NOMO-1 treated with dmso at 0.1 percent for 144 hours (cell line): ENCODE data around the gene KIAA0232.
"Not testable (repeated sequence)": the region's sequence is repeated elsewhere in the genome, so short reads cannot be mapped to it uniquely, and the experiment has no call there.

Source experiments
- DNase-seq: peaks from one replicate; lab custom pipeline; 2025; ENCODE audit not compliant: unreplicated experiment; lab: John Stamatoyannopoulos, UW

Gene KIAA0232

DNA sequence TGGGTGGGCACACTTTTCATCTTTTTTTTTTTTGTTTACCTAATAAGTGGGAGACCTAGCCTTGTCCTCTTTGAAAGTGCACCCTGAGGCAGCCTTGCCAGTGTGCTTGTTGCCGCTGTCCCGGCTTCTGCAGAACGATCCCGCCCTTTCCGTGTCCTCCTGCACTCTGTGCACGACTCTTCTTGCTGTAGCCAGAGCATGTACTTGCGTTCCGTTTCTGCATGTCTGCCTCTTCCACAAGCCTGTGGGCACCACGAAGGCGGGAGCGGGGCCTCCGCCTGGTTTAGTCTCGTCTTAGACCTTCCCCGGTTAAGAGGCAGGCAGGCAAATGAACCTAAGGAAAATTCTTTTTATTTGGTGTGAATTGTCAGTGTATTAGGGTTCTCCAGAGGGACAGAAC is 94.5 kb downstream of the KIAA0232 start:
- DNase-seq: no peak

DNA sequence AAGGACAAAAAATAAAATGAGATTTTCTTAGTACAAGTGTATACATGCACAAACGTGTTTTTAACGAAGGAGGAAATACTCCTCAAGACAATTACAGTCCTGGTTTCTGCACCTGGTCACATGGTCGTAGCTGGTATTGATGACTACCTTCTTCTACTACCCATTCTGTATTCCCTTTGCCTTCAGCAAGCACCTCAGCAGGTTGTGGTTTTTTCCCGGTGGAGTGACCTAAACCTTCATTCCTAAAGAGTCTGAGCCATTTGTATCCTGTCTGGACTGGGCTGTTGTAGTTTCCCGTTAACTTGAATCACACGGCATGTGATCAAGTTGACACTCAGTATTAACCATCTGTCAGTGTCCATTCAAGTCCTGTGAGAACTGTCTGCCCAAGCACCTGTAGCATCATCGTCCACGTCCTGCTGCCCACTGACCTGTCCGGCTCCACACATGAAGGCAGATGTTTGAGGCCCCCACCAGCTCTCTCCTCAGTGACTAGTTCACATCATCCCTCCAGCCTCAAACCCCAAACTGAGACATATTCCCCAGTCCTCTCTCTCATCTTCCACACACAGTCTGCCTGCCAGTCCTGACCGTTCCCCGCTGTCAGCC is 96.0 kb downstream of the KIAA0232 start:
- no peak for DNase-seq

DNA sequence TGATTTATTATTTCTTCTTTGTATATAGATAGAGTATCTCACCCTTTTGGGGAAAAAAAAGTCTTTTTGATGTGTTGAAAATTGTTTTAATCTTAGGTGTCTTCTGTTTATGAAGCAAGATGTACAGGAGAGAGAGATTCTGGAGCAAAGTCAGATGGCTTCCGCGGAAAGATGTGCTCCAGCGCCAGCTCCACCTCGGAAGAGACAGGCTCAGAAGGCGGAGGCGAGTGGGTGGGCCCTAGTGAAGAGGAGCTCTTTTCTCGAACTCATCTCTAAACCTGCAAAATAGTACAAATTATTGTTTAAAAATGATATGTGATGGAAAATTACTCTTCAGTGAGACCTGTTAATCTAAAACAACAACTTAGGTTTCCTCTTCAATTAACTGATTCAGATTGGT is 98.2 kb downstream of the KIAA0232 start:
- DNase-seq: no peak

DNA sequence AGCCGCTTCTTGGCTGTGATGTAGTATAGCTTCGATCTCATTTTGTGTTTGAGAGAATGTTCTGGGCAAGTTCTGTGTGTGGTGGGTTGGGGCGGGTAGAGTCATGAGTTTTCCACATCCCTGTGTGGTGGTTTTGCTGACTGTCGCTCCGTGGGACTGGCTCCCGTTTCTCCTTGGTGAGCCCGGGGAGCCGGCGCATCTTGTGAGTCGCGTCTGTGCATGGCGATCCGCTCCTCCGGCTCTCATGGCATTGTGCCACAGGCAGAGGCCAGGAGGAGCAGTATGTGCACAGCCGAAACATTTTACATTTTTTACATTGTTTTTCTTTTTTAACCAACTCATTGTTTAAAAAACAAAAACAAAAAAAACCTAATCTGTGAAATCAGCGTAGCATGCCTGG is 99.4 kb downstream of the KIAA0232 start:
- no peak for DNase-seq

DNA sequence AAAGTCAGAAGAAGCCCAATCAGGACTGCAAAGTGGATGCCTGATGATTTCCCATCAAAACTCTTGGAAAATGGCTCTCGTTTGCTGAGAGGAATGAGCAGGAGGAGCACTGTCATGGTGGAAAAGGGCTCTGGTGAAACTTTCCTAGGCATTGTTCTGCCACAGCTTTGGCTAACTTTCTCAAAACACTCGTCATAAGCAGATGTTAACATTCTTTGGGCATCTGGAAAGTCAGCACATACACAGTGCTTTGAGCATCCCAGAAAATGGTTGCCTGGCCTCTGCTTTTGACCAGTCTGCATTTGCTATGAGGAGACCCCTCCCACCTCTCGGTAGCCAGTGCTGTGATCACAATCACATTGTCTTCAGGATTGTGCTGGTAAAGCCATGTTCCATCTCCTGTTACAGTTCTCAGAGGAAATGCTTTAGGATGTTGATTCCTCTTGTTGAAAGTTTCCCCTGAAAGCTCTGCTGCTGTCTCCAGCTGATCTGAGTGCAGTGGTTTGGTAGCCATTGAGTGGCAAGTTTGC is 101.9 kb downstream of the KIAA0232 start:
- no peak for DNase-seq

DNA sequence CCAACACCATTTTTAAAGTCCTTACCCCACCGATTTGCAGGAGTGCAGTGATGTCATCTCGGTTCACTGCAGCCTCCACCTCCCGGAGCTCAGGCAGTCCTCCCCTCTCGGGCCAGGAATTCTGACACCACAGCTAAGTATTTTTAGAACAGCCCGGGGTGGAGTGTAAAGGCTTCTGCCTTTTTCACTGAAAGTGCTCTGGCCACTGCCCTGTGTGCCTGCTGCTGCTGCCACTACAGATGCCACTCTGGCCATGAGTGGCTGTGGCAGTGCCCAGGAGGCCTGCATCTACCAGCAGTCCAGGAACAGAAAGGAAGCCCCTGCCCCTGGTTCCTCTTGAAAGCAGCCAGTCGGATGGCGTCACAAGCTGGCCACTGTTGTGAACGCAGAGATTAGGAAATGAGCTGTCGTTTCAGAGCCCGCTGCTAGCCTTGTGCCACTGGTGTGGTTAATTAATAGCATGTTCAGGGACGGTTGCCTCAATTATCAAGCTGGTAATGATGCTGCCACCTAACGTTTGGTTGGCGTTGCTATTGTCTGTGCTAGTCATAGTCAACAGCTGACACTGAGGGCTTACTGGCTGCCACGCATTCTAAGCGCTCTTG is 103.5 kb downstream of the KIAA0232 start:
- peak; percentile 98 for DNase-seq

DNA sequence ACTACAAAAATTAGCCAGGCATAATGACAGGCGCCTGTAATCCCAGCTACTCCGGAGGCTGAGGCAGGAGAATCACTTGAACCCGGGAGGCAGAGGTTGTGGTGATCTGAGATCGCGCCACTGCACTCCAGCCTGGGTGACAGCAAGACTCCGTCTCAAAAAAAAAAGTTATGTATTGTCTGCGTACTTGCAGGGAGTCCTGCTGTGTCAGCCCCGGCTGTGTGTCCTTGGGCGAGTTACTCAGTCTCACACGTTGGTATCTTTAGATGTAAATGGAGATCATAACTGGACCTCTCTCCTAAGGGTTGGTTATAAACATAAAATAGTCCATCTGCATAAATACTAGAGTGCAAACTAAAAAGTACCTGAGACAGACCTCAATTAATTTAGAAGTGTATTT is 104.4 kb downstream of the KIAA0232 start:
- no peak for DNase-seq

DNA sequence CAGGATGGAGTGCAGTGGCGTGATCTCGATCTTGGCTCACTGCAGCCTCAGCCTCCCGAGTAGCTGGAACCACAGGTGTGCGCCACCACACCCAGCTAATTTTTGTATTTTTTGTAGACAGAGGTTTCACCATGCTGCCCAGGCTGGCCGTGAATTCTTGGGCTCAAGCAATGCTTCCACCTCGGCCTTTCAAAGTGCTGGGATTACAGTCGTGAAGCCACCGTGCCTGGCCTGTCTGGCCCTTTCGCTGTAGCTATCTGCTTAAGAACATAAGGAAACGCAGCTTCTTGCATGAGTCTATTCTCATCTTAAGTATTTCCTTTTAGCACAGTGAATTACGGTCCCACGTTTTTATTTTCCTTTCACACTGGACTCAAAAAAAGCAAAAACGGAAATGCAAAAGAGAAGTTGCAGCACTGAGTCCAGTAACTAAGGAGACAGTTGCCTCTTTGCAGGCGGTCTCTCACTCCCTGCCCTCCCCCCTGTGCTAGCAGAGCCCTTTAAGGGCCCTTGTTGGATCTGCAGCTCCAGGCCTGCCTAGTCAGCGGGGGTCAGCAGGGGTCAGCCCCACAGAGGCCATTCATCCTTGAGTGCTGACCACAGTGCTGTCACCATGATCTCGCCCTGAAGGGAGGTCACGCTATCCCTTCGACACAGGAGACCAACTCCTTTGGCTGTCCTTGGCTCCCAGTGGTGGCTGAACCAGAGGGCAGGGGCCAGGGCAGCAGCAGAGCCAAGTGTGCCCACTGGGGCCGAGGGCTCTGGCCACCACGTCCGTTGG is 105.3 kb downstream of the KIAA0232 start:
- DNase-seq: peak; percentile 90

DNA sequence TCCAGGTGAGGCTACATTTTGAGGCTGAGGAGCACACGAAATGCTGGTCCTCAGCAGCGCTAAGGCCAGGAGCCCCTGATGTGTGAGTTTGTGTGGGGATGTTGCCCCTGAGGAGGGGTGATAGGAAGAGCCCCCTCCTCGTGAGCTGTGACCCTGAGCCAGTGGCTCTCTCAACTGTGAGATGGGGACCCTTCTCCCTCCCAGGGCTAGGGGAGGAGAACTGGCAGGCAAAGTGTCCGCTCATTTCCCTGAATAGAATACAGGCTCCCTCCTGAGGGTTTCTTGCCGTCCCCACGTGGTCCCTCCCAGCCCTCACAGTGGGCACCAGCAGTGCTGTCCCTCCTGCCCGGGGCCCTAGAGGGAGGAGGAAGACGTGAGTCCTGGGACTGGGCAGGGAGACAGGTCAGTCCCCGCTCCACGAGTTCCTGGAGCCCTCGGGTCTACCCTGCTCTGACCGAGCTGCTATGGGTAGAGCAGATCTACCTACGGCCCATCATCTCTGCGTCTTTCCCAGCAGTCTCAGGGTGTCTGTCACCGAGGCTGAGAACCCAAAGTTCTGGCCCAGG is 106.1 kb downstream of the KIAA0232 start:
- no peak for DNase-seq

DNA sequence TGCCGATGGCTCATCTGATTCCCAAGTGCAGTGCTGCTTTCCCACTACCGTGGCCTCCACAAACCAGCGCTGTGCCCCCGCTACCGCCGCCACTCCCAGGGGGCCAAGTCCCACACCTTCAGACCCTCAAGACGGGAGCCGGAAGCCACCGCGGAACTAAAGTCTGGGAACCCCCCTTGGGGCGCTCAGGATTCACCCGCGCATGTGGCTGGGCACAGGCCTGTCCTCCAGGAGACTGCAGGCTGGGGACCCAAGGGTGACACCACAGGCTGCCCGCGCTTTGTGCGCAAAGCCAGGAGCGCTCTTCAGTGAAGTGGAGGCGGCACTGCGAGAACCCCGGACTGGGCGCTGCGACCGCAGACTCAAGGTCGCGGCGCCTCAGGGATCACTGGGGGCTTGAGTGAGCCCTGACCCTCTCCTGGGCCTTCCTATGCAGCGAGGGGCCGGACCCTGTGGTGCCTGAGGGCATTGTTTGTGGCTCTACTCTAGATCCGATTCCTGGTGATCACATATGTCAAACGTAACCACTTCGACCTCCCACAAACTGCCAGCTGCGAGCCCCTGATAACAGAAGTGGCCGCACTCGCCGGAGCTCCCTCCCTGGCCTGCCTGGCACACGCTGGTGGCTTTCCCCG is 106.7 kb downstream of the KIAA0232 start:
- DNase-seq: no peak

DNA sequence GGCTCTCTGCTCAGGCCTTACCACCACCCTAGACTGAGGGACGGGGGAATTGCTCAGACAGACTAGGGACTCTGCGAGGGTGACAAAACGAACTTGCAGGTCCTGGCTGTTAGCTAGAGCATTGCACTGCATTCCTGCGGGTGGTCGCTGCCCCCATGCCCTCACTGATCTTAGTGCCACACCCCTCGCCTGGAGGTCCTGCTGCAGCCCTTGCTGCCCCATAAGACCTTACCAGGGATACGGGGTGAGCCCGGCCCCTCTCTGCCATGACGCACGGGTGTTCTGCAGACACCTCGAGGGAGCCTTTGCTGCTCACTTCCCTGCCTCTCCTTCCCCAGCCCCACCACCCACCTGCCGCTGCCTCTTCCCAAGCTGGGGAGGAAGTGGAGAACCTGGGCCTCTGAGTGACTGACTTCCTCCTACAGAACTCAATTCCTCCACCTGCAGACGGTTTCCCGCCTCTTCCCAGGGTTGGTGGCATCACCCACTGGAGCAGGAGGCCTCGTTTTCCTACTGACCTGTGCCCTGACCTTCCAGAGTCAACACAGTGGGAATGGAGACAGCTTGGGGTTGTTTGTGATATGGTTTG is 107.3 kb downstream of the KIAA0232 start:
- DNase-seq: no peak

DNA sequence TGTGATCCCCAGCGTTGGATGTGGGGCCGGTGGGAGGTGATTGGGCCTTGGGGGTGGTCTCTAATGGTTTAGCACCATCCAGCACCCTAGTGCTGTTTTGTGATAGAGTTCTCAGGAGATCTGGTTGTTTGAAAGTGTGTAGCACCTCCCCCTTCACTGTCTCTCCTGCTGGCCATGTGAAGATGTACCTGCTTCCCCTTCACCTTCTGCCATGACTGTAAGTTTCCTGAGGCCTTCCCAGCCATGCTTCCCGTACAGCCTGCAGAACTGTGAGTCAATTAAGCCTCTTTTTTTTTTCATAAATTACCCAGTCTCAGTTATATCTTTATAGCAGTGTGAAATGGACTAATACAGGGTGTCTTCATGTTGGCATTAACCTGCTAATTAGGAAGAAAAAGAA is 107.8 kb downstream of the KIAA0232 start:
- DNase-seq: no peak

DNA sequence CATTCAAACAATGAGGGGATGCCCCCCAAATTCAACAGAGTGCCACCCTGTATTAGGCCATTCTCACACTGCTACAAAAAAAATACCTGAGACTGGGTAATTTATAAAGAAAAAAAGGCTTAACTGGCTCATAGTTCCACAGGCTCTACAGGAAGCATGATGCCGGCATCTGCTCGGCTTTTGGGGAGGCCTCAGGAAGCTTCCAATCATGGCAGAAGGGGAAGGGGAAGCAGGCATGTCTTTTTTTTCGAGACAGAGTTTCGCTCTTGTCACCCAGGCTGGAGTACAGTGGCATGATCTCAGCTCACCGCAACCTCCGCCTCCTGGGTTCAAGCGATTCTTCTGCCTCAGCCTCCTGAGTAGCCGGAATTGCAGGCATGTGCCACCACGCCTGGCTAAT is 108.4 kb downstream of the KIAA0232 start:
- DNase-seq: not testable (repeated sequence)

DNA sequence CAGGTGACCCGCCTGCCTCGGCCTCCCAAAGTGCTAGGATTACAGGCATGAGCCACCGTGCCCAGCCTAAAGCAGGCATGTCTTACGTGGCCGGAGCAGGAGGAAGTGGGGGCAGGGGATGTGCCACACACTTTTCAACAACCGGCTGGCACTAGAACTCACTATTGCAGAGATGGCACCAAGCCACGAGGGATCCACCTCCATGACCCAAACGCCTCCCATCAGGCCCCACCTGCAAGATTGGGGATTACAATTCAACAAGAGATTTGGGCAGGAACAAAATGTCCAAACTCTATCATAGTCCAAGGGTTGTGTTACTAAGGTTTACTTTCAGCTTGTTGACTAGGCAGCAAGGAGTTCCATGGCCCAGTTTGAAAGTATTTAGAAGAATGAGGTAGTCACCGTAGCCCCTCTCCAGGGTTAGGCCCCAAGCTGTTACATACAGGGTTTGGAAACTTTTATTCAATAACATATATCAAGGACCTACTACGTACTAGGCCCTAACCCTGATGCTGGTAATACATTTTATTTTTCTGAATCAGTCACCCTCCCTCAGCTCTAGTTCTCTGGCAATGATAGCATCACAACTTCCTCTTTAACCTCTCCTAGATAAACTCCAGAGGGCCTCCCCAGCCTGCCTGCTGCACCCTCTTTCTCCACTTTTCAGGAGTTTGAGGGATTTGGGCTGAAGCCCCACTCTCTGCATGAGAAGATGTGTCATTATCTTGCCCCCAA is 109.1 kb downstream of the KIAA0232 start:
- peak; percentile 36 for DNase-seq

DNA sequence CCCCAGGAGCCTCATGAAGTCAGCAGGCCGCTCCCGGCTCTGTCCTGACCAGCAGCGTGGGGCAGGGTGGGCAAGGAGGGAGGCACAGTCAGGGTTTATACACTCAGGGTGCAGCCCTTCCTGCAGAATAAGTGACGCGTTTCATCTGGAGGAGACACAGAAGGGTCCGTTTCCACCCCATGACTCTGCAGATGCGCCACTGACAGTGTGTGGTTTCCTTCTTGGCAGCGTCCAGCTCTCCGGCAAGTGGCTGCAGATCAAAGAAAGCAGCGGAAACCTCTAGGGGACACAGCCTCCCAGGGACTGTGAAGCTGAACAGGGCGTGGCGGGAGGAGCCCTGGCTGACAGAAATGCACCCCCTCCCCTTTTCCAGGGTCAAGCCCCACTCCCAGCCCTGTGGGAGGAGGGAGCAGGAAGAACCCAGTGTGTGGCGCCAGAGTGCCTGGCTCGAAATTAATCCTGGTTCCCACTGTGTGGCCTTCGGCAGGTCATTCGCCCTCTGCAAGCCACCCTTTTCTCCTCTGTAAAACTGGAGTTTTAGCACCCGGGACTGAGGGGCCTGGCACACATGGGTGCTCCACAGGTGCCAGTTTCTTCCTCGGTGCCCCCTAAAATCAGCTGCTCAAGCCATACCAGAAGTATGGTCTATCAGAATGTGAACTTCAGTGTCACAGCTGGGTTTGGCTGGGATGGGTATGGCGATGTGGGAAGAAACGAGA is 109.8 kb downstream of the KIAA0232 start:
- DNase-seq: peak; percentile 68

DNA sequence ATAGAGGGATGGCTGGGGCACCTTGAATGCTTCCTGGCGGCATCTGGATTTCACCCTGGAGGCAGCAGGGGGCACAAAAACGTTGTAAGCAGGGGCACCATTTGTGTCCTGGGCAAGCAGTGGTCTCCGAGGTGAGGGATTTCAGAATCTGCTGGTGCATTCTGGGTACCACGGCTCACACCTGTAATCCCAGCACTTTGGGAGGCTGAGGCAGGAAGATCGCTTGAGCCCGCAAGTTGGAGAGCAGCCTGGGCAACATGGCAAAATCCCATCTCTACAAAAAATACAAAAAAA is 110.3 kb downstream of the KIAA0232 start:
- DNase-seq: no peak

DNA sequence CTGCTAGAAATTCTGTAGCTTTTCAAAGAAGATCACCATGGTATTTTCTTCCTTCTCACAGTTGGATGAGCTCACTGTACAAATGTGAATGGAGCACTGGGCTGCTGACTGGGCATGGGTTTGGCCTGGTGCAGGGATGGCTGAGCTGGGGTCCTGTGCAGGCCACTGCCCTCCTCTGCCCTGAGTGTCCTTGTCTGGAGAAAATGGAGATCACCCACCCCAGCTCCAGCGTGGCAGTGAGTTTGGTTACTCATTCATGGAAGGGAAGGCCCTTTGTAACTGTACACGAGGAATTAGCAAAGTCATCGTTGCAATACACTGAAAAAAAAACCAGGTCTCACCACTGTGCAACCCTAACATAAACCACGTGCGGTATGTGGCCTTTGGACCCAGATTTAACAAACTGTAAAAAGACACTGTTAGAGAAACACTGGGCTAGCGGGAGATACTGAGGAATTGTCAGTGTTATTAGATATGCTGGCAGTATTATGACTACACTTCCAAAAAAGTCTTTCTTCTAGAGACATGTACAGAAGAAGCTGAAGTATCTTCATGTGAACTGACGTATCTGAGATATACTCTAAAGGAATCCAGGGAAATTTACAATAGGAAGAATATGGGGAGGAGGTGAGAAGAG is 111.0 kb downstream of the KIAA0232 start:
- DNase-seq: peak; percentile 51

DNA sequence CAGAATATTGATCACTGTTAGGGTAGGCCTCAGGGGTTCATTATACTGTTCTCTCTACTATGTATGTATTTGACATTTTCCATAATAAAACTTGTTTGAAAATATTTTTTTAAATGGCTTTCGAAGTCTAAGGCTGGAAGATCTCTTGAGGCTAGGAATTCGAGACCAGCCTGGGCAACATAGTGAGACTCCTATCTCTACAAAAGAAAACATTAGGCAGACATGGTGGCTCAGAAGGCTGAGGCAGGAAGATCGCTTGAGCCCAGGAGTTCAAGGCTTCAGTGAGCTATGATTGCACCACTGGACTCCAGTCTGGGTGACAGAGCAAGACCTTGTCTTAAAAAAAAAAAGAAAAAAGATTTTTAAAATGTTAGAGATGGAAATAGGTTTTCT is 111.6 kb downstream of the KIAA0232 start:
- no peak for DNase-seq
